ENCODE results near the gene CLPTM1. TPM values are rescaled to one million over a fixed set of nuclear protein-coding genes. Genes with fewer than 3 reads are reported as not detected.

The CLPTM1 gene
- total and polyA plus RNA-seq, 2 donors (not counting 1 experiment from before 2014, with no cell fraction given), result 121 to 129 TPM

GRCh38 chr19:44948237-44948636 is 6.9 kb upstream of the CLPTM1 start:
- no peak overlapping the region for H3K27ac Mint-ChIP-seq
- H3K4me1 Mint-ChIP-seq, result peaks cover 11% of the 10 kb centered on the region
- H3K27ac ChIP-seq (ENCODE audit: low read length in 2 of 2), result no peak overlapping the region
- no peaks in the 10 kb centered on the region for H3K27me3 ChIP-seq (replicated peaks in 1 of 4; ENCODE audit: control extremely low read depth in 1 of 4, control insufficient read depth in 3 of 4, insufficient read depth in 4 of 4, low read length in 3 of 4)
- no peak overlapping the region for H3K4me2 ChIP-seq (replicated peaks; ENCODE audit: low read depth, low read length, poor library complexity, severe bottlenecking)
- ChIA-PET POLR2A (no interaction called here), CTCF (interaction anchor here (0.8 to 1.6 kb wide), 2 partner anchors 39 to 44 kb away, joined by 3 to 4 read pairs; no protein-coding TSS in a partner anchor)
- H3K79me2 ChIP-seq (ENCODE audit: control insufficient read depth, insufficient read depth, low read length), result peaks cover 26% of the 10 kb centered on the region
- no peak for ATAC-seq (ENCODE audit: low read depth)
- no peaks in the 10 kb centered on the region for H3K9me3 Mint-ChIP-seq (ENCODE audit: insufficient read depth)
- no peak overlapping the region for H3K4me3 Mint-ChIP-seq
- peaks cover 4 to 11% of the 10 kb centered on the region in 2 donors for H3K4me1 ChIP-seq (ENCODE audit: control insufficient read depth in 2 of 2, insufficient read depth in 2 of 2, low read length in 2 of 2)
- DNase-seq, result no peak
- peaks cover 4% of the 10 kb centered on the region for H4K20me1 ChIP-seq (ENCODE audit: control insufficient read depth, insufficient read depth, low read length, poor library complexity, severe bottlenecking)
- no peak overlapping the region for H2AFZ ChIP-seq (ENCODE audit: insufficient read depth, low read depth, low read length, poor library complexity, severe bottlenecking)
- intact Hi-C loops (cut with micrococcal nuclease), result no loop called here
- no peak overlapping the region for H3K9ac ChIP-seq (ENCODE audit: low read length)
- TF ChIP-seq CTCF (IDR thresholded peaks at IDR 0.05) (no peak), EZH2 (IDR thresholded peaks at IDR 0.05; ENCODE audit: borderline replicate concordance, insufficient read depth, low read depth, low read length, poor library complexity, severe bottlenecking) (no peak)
- no peaks in the 10 kb centered on the region for H3K27me3 Mint-ChIP-seq
- H3K9me3 ChIP-seq (ENCODE audit: control extremely low read depth in 1 of 3, control insufficient read depth in 2 of 3, insufficient read depth in 1 of 3, low read length in 2 of 3), result no peaks in the 10 kb centered on the region
- WGBS (ENCODE audit: insufficient coverage), result 90% methylated on average over 2 of the region's 5 CpGs
- no peak overlapping the region for H3K4me3 ChIP-seq (ENCODE audit: control extremely low read depth in 1 of 5, extremely low read depth in 1 of 5, insufficient read depth in 1 of 5, low read depth in 2 of 5, low read length in 4 of 5)
- H3K36me3 ChIP-seq (replicated peaks in 1 of 2; ENCODE audit: control extremely low read depth in 1 of 2, control insufficient read depth in 1 of 2, extremely low read depth in 1 of 2, insufficient read depth in 2 of 2, low read length in 1 of 2), result peaks cover 0 to 4% of the 10 kb centered on the region in 2 experiments

GRCh38 chr19:44948763-44949374 is 6.3 kb upstream of the CLPTM1 start:
- POLR2A ChIA-PET, result no interaction called here
- no peak for ATAC-seq (ENCODE audit: low read depth)
- no peak overlapping the region for H2AFZ ChIP-seq (ENCODE audit: insufficient read depth, low read depth, low read length, poor library complexity, severe bottlenecking)

More at GRCh38 chr19:44948763-44949374, 6.3 kb upstream of the CLPTM1 start:
- H3K27ac ChIP-seq (ENCODE audit: low read length in 2 of 2), result no peak overlapping the region
- H3K9me3 ChIP-seq (ENCODE audit: control extremely low read depth in 1 of 3, control insufficient read depth in 2 of 3, insufficient read depth in 1 of 3, low read length in 2 of 3), result no peaks in the 10 kb centered on the region
- no peak overlapping the region for H3K4me2 ChIP-seq (replicated peaks; ENCODE audit: low read depth, low read length, poor library complexity, severe bottlenecking)
- Mint-ChIP-seq H3K27ac (no peak overlapping the region), H3K4me3 (no peak overlapping the region), H3K27me3 (no peaks in the 10 kb centered on the region), H3K4me1 (peaks cover 11% of the 10 kb centered on the region), H3K9me3 (ENCODE audit: insufficient read depth) (no peaks in the 10 kb centered on the region)
- no peak overlapping the region for H3K4me3 ChIP-seq (ENCODE audit: control extremely low read depth in 1 of 5, extremely low read depth in 1 of 5, insufficient read depth in 1 of 5, low read depth in 2 of 5, low read length in 4 of 5)
- H3K9ac ChIP-seq (ENCODE audit: low read length), result no peak overlapping the region
- 98% methylated on average over 4 of the region's 5 CpGs for WGBS (ENCODE audit: insufficient coverage)
- H4K20me1 ChIP-seq (ENCODE audit: control insufficient read depth, insufficient read depth, low read length, poor library complexity, severe bottlenecking), result peaks cover 4% of the 10 kb centered on the region
- CTCF ChIA-PET, result interaction anchor here (0.7 to 1.6 kb wide), 4 partner anchors 9 to 259 kb away, joined by 3 to 4 read pairs (median 4); no protein-coding TSS in a partner anchor
- H3K79me2 ChIP-seq (ENCODE audit: control insufficient read depth, insufficient read depth, low read length), result peaks cover 32% of the 10 kb centered on the region
- no peaks in the 10 kb centered on the region for H3K27me3 ChIP-seq (replicated peaks in 1 of 4; ENCODE audit: control extremely low read depth in 1 of 4, control insufficient read depth in 3 of 4, insufficient read depth in 4 of 4, low read length in 3 of 4)
- DNase-seq, result no peak
- no peak for TF ChIP-seq CTCF (IDR thresholded peaks at IDR 0.05)
- TF ChIP-seq EZH2 (IDR thresholded peaks at IDR 0.05; ENCODE audit: borderline replicate concordance, insufficient read depth, low read depth, low read length, poor library complexity, severe bottlenecking), result no peak
- peaks cover 0 to 4% of the 10 kb centered on the region in 2 experiments for H3K36me3 ChIP-seq (replicated peaks in 1 of 2; ENCODE audit: control extremely low read depth in 1 of 2, control insufficient read depth in 1 of 2, extremely low read depth in 1 of 2, insufficient read depth in 2 of 2, low read length in 1 of 2)
- H3K4me1 ChIP-seq (ENCODE audit: control insufficient read depth in 2 of 2, insufficient read depth in 2 of 2, low read length in 2 of 2), result peaks cover 6 to 10% of the 10 kb centered on the region in 2 donors
- intact Hi-C loops (cut with micrococcal nuclease), result no loop called here
